Heart left ventricle (tissue), 13 donors: ENCODE data around the gene RBP7.

Experiments used
- CTCF ChIP-seq, 12 donors: fragments of 200-600 bp; sonication (generic) in 4 of 12; IDR thresholded peaks; one replicate each; pipeline versions ENCODE4 v1.5.0 to v1.8.0; 2018 to 2022; ENCODE audit warnings: antibody characterized with exemption in 12 of 12, mild to moderate bottlenecking in 5 of 12
- POLR2A ChIP-seq, 2 donors: fragments of 450-650 bp; IDR thresholded peaks; one replicate each; pipeline ENCODE4 v1.6.1; 2017; ENCODE audit warnings: antibody characterized with exemption in 2 of 2, mild to moderate bottlenecking in 2 of 2, moderate library complexity in 2 of 2
- donor health status: ischemic (EF 13 %, LVEDD 7.1; RV severe dilation, severe dysfunction).
- donor health status: DM: no; HTN: yes; CAD: no.
- donor health status: DM: no; HTN: no; CAD: no.
- donor health status: ischemic (EF 25% LVEDD 6.9; RV normal size, moderate dysfunction).
- donor health status: ischemic (EF 25% LVEDD 5.7; RV mildly dilated, moderate dysfunction).
- donor health status: ischemic (EF 35%, LVEDD 5.7; RV mildly dilated, moderate dysfunction).
- donor health status: nonischemic (EF 11% LVEDD 7.7; RV severe dilation, severe dysfunction).
- donor health status: DM: yes; HTN: yes; CAD: no.
- donor health status: PGD.
- donor health status: ischemic (EF 29% LVEDD 5.4; RV normal size, mild dysfunction).
- donor health status: nonischemic (EF 23%, LVEDD 6.1; RV moderate dilation, normal function).

- TF ChIP-seq CTCF (IDR thresholded peaks at IDR 0.05) (no peak), POLR2A (IDR thresholded peaks at IDR 0.05) (no peak)
Observed at GRCh38 chr1:10007169-10007568, 10.1 kb downstream of the RBP7 start.
